NCI-H1048 (cell line): ENCODE results near the gene SOX3.

Experiments used
- DNase-seq: peaks from one replicate; lab custom pipeline; 2025; lab: John Stamatoyannopoulos, UW

SOX3 gene

GRCh38 chrX:140504371-140505324 is at the start of gene SOX3:
Gene SOX3 (minus strand): TSS chrX:140505069. CDS start chrX:140505060, 9 bp downstream.
- DNase-seq: no peak

GRCh38 chrX:140548985-140549384 is 44.1 kb upstream of the SOX3 start:
- DNase-seq: no peak

DNA sequence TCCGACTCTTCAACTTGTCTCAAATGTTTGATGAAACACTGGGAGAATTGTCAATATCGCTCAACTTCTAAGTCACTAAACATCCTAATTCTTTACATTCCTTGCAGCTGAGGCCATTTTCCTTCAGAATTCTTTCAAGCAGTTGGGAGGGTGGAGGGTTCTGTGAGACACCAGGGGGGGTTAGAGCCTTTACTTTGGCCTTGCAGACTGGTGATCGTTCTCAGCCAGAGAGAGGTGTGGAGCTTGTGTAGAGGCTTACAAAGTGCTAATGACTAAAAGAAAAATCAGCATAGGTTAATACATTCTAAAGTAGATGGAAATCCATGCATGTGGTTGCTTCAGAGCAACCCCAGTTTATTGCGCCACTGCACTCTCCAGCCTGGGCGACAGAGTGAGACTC is 21.3 kb upstream of the SOX3 start:
- DNase-seq: no peak

DNA sequence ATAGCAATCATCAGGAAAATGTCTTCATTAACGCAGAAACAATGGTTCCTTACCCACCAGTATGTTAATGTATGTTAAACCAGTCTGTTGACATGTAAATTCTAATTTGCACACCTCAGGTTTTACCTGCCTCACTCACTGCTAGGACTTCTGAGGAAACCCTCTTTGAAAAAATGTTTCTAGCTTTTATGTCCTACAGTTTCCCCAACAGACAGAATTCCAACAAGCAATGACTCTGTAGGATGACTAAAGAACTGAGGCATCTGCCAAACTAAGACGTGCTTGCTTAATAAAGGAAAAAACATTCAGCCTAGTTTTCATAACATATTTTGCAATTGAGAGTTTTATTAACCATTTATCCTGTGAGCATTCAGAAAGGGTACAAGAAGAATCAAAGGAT is 20.6 kb upstream of the SOX3 start:
- no peak for DNase-seq

GRCh38 chrX:140524556-140524955 is 19.7 kb upstream of the SOX3 start:
- DNase-seq: no peak

DNA sequence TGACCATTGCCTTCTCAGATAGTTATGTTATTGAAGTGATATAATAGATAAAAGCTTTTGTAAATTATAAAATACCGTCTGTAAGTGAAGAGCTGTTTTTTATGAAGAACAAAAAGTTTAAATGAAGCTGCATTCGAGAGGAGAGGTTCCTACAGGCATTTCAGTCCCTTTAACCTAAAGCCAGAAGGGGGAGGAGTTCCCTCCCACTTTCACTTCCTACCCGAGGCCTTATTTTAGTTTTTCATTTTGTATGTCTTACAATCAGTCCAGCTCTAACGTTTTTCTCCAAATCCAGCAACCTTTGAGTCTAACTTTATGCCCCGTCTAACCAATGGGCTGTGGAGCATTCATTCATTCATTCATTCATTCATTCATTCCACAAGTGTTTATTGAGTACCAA is 16.5 kb upstream of the SOX3 start:
- DNase-seq: no peak

- no peak for DNase-seq
These were observed 9.7 kb upstream of the SOX3 start for GRCh38 chrX:140514554-140514953.

GRCh38 chrX:140510895-140511295 is 6.0 kb upstream of the SOX3 start:
- DNase-seq: no peak

- DNase-seq: no peak
These were observed 5.4 kb upstream of the SOX3 start for GRCh38 chrX:140510306-140510676.

DNA sequence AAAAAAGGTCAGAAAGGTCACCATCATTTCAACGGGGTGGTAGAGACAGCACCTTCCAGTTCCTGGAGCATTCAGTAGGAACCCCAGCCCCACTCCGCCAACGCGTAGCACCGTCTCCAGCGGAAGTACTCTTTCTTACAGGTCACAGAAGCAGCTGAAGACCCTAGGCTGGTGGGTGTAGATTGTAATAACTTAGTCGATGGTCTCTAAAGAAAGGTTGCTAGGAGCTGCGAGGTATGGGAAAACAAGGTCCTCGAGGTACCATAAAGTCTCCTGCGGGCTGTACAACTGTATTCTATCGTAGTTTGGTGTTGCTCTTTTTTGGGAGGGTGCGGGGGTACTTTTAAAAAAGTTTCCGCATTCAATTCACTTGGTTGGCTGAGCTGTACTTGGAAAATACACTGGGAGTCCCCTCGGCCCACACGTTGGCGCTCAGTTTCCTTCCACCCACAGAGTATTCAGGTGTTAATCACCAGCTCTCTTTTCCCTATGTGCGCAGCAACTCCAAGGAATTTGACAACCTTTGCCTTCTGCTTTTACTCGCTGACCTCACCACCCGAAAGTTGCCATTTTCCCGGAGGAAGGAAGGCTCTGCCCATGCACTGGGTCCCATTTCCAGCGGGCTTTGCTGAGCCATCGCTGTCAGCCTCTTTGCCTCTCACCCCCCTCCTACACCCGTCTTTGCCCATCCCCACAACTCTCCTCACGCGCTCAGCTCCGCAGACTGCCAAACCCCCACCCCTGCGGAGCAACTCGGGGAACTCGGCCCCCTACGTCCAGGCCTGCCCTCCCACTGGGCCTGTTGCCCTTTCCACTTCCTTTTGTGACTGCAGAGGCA is 4.8 kb upstream of the SOX3 start:
- DNase-seq: no peak

DNA sequence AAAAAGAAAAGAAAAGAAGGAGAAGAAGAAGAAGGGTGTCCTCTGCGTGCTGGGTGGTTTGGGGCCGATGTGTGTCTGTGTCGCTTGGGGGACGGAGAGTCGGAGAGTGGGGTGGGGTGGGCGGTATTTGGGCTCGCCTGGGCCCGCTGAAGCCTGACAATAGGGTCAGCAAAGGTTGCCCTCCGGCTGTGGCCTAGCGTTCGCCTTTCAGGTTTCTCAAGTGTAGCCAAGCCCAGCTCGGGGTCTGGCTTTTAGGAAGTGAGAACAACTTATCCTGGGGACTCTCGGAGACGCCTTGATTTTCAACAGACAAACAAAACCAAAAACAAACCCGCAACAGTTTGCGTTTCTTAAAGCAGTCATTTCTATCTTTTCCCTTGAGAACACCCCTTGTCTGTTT is 4.1 kb upstream of the SOX3 start:
- no peak for DNase-seq

DNA sequence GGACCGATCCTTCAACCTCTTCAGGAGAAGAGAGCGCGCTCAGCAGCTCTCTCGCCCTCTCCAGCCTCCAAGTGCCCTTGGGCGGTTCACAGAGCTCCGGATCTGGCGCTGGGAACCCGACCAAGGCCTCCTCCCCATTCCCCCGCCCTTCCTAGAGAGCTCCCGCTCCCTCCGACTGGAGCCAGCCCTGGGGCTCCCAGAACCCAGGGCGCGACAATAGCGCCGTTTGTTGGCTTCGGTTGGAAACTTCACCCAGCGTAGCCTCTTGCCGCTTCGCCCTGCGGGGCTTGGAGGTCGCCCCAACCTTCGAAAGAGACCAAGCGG is 3.1 kb upstream of the SOX3 start:
- no peak for DNase-seq

DNA sequence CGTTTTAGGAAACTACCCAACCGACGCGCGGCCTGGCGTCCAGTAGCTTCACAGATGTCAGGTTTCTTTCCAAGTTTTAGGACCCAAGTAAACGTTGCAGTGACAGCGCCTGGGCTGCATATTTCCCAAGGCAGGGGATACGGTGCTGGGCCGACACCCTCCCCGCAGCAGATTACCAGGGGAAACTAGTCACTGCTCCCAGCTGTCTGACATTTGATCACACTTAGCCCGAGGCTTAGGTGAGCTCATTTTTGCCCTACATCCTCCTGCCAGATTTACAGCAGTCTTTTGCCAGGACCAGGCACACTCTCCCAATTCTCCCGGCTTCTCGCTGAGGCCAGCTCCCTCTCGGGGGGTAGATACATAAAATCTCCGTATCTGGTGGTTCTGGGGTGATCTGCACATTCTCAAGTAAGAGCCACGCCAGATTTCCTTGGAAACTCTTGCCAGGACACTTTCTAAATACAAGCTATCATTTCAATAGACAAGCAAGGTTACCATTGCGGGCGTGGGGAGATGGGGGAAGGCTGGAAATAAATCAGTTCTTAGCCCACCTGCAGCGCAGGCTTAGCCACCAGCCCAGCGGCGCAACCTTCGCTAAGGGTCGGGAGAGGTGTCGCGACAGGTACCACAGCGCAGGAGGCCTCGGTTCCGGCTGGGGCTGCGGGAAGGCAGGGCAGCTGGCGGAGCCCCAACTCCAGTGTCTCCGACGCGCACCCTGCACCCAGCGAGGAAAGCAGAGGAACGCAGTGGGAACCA is 2.5 kb upstream of the SOX3 start:
- DNase-seq: no peak

- DNase-seq: no peak
These were observed 810 bp upstream of the SOX3 start for GRCh38 chrX:140505421-140506337.

- no peak for DNase-seq
These were observed 1.0 kb downstream of the SOX3 start for GRCh38 chrX:140503714-140504351.

GRCh38 chrX:140503238-140503601 is 1.6 kb downstream of the SOX3 start:
- DNase-seq: no peak

DNA sequence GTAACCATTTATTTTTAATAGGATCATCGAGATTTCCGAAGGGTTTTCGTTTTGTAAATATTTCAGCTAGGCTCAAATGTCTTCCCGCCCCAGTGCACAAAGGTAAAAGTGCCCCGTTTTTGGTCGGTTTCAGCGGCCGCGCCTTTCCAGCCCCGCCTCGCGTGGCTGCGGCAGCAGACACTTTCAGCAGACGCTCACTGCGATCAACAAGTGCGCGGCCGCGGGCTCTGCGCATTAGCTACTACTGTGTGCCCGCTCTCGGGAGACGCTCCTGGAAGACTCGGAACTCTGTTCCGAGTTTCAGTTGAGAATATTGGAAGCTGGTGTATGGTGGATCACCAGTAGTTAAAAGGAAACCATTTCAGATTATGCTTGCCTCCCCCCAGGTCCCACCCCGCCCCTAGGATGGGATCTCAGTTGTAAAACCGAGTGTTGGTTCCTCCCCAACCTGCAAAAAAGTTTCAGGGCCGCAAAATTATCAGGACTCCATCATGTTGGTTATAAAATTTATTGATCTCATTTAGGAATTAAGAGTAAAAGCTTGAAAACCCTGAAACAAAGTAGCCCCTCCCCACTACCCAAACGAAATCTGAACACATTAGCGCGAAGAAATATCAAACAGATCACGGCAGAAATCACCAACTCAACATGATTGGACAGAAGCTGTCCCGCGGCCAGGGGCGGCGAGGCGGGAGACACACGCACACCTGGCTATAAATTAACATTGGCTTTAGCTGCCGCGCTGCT is 2.2 kb downstream of the SOX3 start:
- DNase-seq: no peak

GRCh38 chrX:140501940-140502468 is 2.9 kb downstream of the SOX3 start:
- no peak for DNase-seq

DNA sequence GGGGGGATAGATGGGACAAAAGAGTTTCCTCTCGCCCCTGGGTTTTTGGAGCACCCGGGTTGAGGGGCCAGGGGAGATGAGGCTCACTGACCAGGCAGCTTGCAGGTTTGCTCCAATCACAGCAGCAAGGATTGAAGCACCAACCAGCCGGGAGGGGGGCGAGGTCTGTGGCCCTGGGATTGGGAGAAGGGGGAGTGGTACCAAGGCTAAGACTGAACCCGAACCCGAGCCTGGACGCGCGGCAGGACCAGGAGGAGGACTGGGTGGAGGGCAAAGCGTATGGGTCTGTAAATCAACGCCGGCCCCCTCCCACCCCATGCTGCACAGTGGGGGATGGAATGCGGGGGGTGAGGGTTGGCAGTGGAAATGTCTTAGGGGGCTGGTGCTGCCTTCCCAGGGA is 3.5 kb downstream of the SOX3 start:
- DNase-seq: no peak

GRCh38 chrX:140500441-140500840 is 4.4 kb downstream of the SOX3 start:
- no peak for DNase-seq
